Endodermal cell (in vitro differentiated cells): Measurements from ENCODE around the gene ANAPC10. TPM values are rescaled to one million over a fixed set of nuclear protein-coding genes. Genes with fewer than 3 reads are reported as not detected.

Experiments used
- DNase-seq: peaks from one replicate; pipeline ENCODE4 v3.0.0-alpha.2; 2017
- H3K27ac ChIP-seq: 2 replicates; pipeline ENCODE4 v1.5.1; 2013; ENCODE audit warnings: mild to moderate bottlenecking, low read depth, low read length, moderate library complexity
- H3K27me3 ChIP-seq: 2 replicates; pipeline ENCODE4 v1.6.1; 2013; ENCODE audit warnings: mild to moderate bottlenecking, low read length, moderate library complexity; ENCODE audit not compliant: insufficient read depth, control insufficient read depth, poor library complexity, severe bottlenecking
- H3K36me3 ChIP-seq: 2 replicates; pipeline ENCODE4 v1.7.0; 2013; ENCODE audit warnings: mild to moderate bottlenecking, low read length, moderate library complexity; ENCODE audit not compliant: control insufficient read depth, insufficient read depth
- H3K4me1 ChIP-seq: one replicate; pipeline ENCODE4 v1.7.0; 2013; ENCODE audit warnings: low read length; ENCODE audit not compliant: control insufficient read depth, insufficient read depth
- H3K4me3 ChIP-seq: 2 replicates; pipeline ENCODE4 v1.5.1; 2013; ENCODE audit warnings: mild to moderate bottlenecking, low read length, moderate library complexity
- H3K9ac ChIP-seq: 2 replicates; pipeline ENCODE4 v1.6.1; 2013; ENCODE audit warnings: mild to moderate bottlenecking, low read length, moderate library complexity; ENCODE audit not compliant: poor library complexity, severe bottlenecking; ENCODE audit errors: extremely low read depth
- H3K9me3 ChIP-seq: 2 replicates; pipeline ENCODE4 v1.6.1; 2013; ENCODE audit warnings: mild to moderate bottlenecking, low read length, moderate library complexity; ENCODE audit not compliant: control insufficient read depth
- H3K27ac Mint-ChIP-seq: 2 replicates; pipeline ENCODE4 v1.8.0; 2020; ENCODE audit warnings: mixed read lengths
- H3K27me3 Mint-ChIP-seq: 2 replicates; pipeline ENCODE4 v1.8.0; 2021; ENCODE audit warnings: mild to moderate bottlenecking, mixed read lengths; ENCODE audit not compliant: insufficient read depth
- H3K36me3 Mint-ChIP-seq: 2 replicates; pipeline ENCODE4 v1.8.0; 2020; ENCODE audit warnings: low read depth, mixed read lengths
- H3K4me1 Mint-ChIP-seq: 2 replicates; pipeline ENCODE4 v1.8.0; 2020; ENCODE audit warnings: mixed read lengths
- H3K4me3 Mint-ChIP-seq: 2 replicates; pipeline ENCODE4 v1.8.0; 2020; ENCODE audit warnings: mild to moderate bottlenecking, moderate library complexity, mixed read lengths
- H3K9me3 Mint-ChIP-seq: 2 replicates; pipeline ENCODE4 v1.8.0; 2020; ENCODE audit warnings: mild to moderate bottlenecking, mixed read lengths
- WGBS, 2 experiments: methylation state at CpG; one replicate each; pipeline versions ENCODE4 v1.1.5 to v1.1.7; 2013; ENCODE audit warnings: missing lambda C conversion rate in 2 of 2, mixed read lengths in 1 of 2; ENCODE audit not compliant: insufficient coverage in 1 of 2, insufficient read length in 1 of 2; 5-methylcytosine and 5-hydroxymethylcytosine counted together
- total RNA-seq, 2 donors: library from RNA; stranded (reverse); fragmentation: NEBNext Ultra II Directional in 1 of 2; extraction: Animal tissue kit (Norgen Biotek cat#: 25700) in 1 of 2; gene quantifications; 2 replicates in 1 of 2; 3 replicates in 1 of 2; pipeline ENCODE4 v1.2.1, GENCODE V29; 2021
- TF ChIP-seq, protein P1 (sequence below): fragments of 200-600 bp; sonication (generic); conservative IDR thresholded peaks from 2 replicates; pipeline ENCODE4 v1.5.0; 2021; ENCODE audit warnings: antibody characterized with exemption, mild to moderate bottlenecking

Gene ANAPC10
- total RNA-seq, 2 donors from 2014 or later, result 25.0 to 29.6 TPM

DNA sequence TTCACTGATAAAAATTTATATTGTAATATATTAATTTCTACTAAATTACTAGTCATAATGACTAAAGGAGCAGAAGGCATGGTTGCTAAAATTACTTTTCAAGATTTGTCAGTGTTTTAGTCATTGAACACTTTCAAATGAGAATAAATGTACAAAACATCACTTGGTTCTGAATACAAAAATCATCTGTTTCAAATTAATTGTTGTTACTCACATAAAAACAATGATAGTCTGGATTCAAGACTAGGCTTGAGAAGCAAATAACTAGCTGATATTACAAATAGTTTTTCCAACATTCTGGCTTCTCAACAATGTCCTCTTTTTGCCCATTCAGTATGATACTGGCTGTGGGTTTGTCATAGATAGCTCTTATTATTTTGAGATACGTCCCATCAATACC, 112.5 kb downstream of the ANAPC10 start:
- Histone ChIP-seq H3K4me1 (no peaks in the 10 kb centered on the region), H3K9ac (no peak overlapping the region), H3K27me3 (no peaks in the 10 kb centered on the region), H3K9me3 (peaks cover 17% of the 10 kb centered on the region), H3K4me3 (no peak overlapping the region), H3K27ac (no peak overlapping the region), H3K36me3 (peaks cover 5% of the 10 kb centered on the region)
- Mint-ChIP-seq H3K4me1 (peaks cover 13% of the 10 kb centered on the region), H3K27ac (no peak overlapping the region), H3K27me3 (no peaks in the 10 kb centered on the region), H3K9me3 (peaks cover 18% of the 10 kb centered on the region), H3K4me3 (no peak overlapping the region), H3K36me3 (peaks cover 12% of the 10 kb centered on the region)
- TF ChIP-seq, protein P1, sequence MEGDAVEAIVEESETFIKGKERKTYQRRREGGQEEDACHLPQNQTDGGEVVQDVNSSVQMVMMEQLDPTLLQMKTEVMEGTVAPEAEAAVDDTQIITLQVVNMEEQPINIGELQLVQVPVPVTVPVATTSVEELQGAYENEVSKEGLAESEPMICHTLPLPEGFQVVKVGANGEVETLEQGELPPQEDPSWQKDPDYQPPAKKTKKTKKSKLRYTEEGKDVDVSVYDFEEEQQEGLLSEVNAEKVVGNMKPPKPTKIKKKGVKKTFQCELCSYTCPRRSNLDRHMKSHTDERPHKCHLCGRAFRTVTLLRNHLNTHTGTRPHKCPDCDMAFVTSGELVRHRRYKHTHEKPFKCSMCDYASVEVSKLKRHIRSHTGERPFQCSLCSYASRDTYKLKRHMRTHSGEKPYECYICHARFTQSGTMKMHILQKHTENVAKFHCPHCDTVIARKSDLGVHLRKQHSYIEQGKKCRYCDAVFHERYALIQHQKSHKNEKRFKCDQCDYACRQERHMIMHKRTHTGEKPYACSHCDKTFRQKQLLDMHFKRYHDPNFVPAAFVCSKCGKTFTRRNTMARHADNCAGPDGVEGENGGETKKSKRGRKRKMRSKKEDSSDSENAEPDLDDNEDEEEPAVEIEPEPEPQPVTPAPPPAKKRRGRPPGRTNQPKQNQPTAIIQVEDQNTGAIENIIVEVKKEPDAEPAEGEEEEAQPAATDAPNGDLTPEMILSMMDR, result no peak
- no peak for DNase-seq
- WGBS, 2 experiments, result 100% methylated on average over 1 of the region's 1 CpG

DNA sequence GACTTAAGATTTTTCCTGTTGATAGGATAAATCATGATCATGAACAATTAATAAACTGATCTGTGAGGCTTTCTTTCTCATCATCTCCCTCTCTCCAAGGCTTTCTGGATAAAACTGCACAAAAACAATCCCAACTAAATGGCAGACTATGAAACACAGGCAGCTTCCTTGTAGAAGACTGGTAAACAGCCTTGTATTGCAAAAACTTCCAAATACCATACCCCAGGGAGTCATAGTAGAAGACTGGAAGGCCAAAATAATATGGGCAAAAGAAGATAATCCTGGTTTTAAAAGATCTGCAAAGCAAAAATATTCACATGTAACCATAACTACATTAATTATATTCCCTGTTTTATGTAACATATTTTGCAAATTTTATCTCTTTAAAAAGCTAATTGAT, 113.0 kb downstream of the ANAPC10 start:
- H3K27ac Mint-ChIP-seq, result no peak overlapping the region
- H3K4me3 ChIP-seq, result no peak overlapping the region
- H3K4me1 Mint-ChIP-seq, result peaks cover 8% of the 10 kb centered on the region
- no peak for DNase-seq
- no peak overlapping the region for H3K4me3 Mint-ChIP-seq
- peaks cover 22% of the 10 kb centered on the region for H3K9me3 ChIP-seq
- H3K36me3 Mint-ChIP-seq, result peaks cover 15% of the 10 kb centered on the region
- H3K9ac ChIP-seq, result no peak overlapping the region
- no peaks in the 10 kb centered on the region for H3K27me3 Mint-ChIP-seq
- peaks cover 23% of the 10 kb centered on the region for H3K9me3 Mint-ChIP-seq
- no peaks in the 10 kb centered on the region for H3K27me3 ChIP-seq
- no peaks in the 10 kb centered on the region for H3K4me1 ChIP-seq
- TF ChIP-seq, protein P1, result no peak
- H3K36me3 ChIP-seq, result peaks cover 5% of the 10 kb centered on the region
- no peak overlapping the region for H3K27ac ChIP-seq

DNA sequence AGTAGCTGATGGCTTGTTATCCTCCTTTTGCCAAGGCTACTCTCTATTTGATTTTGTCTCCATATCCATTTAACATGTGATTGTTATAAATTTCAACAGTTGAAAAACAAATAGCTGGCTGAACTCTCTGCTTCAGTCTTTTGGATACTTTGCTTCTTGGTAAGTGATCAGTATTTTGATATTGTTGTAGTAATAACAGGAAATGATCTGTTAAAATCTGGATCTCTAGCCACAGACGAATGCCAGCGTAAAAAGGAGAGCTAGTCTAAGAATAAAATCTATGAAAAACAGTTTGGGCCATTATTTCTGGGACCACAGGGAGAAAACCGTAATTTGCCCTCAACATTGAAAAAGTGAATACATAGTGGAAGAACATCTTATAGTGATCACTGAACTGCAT, 113.8 kb downstream of the ANAPC10 start:
- Mint-ChIP-seq H3K4me3 (no peak overlapping the region), H3K4me1 (peaks cover 4% of the 10 kb centered on the region), H3K27ac (no peak overlapping the region), H3K36me3 (peaks cover 15% of the 10 kb centered on the region), H3K27me3 (no peaks in the 10 kb centered on the region), H3K9me3 (peaks cover 23% of the 10 kb centered on the region)
- DNase-seq, result no peak
- 92 to 100% methylated on average over 3 of the region's 3 CpGs for WGBS, 2 experiments
- no peak overlapping the region for H3K27ac ChIP-seq
- TF ChIP-seq, protein P1, result no peak
- H3K4me3 ChIP-seq, result no peak overlapping the region
- peaks cover 30% of the 10 kb centered on the region for H3K9me3 ChIP-seq
- no peak overlapping the region for H3K9ac ChIP-seq
- H3K27me3 ChIP-seq, result no peaks in the 10 kb centered on the region
- peaks cover 5% of the 10 kb centered on the region for H3K36me3 ChIP-seq
- H3K4me1 ChIP-seq, result no peaks in the 10 kb centered on the region
